T-helper 1 cell (primary cell): ENCODE results near the gene LRRC45.

ENCODE experiments used
- DNase-seq, 5 donors: peaks; one replicate each; pipeline ENCODE4 v3.0.0-alpha.2; 2012 to 2020

The LRRC45 gene

DNA sequence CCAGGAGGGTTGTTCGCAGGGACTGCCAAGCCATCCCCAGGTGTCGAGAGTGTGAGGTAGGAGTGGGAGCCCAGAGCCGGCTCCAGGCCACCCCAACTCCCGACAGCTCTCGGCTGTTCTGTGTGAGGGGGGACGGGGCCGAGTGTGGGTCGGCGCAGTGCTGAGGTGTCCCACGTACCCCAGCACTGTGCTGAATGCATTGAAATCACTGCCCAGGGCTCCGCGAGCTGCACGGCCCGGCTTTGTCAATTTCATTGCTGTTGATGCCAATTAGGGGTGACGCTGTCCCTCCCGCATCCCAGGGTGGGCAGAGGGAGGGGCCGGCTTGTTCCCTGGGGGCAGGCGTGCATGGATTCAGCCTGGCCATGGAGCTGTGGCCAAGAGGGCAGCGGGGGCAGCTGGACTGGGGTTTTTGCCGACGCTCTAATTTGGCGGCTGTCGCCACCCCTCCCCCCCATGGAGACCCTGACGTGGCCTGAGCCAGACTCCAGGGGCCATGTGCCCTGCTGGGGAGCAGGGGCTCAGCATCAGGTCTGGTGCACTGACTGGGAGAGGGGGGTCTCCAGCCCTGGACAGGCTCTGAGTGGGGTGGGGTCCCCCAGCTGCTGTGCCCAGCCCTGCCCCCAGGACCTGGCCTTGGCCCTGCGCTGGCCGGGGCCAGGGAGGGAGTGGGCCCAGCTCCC lies 14.7 kb upstream of the LRRC45 start:
- no peak for DNase-seq

DNA sequence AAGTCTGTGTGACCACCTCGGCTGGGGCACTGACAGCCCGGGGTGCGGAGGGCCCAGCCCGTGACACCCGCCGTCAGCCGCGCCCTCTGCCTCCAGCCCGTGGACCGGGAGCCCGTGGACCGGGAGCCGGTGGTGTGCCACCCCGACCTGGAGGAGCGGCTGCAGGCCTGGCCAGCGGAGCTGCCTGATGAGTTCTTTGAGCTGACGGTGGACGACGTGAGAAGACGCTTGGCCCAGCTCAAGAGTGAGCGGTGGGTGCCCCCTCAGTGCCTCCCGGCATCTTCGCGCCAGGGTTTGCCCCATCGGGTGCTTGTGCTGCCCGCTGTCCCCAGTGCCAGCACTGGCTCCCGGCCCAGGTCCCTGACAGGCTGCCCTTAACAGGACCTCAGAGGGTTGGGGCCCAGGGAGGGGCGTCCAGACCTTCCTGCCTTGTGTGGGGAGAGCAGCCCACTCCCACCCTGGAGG lies 14.1 kb upstream of the LRRC45 start:
- no peak for DNase-seq

DNA sequence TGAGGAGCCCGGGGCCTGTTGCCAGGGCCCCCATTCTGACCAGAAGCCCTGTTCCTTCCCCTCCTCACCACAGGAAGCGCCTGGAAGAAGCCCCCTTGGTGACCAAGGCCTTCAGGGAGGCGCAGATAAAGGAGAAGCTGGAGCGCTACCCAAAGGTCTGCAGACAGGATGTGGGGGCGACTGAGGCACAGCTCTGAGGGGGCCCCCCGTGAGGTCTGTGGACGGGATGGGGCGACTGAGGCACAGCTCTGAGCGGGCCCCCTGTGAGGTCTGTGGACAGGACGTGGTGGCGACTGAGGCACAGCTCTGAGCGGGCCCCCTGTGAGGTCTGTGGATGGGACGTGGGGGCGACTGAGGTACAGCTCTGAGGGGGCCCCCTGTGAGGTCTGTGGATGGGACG lies 13.7 kb upstream of the LRRC45 start:
- no peak for DNase-seq

DNA sequence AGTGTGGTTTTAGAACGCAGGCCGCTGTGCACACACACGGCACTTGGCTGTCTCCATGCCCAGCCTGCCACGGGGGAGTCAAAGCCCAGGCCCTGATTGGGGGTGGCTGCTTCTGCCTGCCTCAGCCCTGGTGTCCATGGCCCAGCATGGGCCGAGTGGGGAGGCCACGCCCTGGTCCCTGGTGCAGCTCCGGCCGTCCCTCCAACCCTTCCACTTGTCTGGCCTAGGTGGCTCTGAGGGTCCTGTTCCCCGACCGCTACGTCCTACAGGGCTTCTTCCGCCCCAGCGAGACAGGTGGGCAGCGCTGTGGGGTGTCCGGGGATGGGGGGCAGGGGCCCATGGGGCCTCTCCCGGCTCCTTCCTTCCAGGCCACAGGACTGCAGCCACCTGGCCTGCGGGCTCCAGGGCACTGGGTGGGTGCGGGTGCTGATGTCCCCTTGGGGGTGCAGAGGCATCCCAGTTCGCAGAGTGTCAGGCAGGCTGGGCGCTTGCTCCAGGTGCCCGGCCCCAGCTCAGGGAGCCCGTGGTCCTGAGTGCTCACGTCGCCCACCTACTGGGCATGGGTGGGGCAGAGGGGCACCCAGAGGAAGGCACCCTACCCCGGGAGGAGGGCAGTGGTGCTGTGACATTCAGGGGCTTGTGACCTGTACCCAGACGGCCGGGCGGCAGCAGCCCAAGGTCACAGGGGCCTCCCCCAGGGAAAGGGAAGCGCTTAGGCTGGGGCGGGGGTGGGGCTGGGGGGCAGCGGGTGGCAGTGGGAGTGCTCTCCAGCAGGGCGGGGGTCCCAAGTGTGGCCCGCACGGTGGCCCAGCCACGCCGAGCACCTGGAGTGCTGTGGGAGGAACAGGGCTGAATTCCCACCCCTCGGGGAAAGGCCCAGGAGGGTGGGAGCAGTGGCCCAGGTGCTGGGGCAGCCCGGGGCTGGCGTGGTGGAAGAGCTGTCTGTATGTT lies 12.3 kb upstream of the LRRC45 start:
- no peak for DNase-seq

DNA sequence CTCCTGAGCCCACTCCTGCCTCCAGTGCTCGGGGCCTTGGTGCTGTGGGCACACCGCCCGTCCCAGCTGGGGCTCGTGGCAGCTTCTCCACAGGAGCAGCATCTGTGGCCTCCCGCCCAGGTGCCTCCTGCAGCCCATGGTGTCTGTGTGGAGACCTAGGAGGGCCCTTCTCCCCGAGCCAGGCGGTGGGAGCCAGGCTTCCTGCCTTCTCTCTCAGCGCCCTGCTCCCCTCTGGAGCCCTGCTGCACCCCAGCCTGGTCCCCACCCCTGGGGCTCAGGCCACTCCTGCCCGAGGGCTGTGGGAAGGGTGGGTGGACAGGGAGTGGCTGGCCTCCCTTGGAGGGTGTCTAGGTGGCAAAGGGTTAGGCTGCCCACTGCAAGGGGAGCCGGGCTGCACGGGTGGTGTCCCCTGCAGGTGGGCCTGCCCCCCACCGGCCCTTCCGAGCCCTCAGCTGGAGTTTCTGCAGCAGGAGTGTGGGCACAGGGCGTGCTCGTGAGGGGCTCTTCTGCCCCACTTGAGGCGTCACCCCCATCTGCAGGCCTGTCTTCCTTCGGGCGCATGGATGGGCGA lies 11.4 kb upstream of the LRRC45 start:
- no peak for DNase-seq

DNA sequence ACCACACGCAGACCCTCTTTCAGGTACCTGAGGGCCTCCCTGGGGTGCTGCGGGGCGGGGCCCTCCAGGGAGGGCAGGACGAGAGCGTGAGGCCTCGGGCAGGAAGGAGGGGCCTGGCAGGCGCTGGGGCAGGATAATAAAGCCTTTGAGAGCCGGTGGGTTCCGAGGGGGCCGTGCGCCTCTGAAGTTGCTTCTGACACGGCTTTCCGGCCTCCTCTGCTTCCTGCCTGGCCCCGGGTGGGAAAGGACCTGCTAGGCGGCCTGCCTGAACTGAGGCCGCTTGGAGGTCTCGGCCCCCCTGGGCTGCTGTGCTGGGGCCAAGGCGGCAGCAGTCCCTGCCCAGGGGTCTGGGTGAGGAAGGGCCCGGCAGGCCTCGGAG lies 10.9 kb upstream of the LRRC45 start:
- no peak for DNase-seq

DNA sequence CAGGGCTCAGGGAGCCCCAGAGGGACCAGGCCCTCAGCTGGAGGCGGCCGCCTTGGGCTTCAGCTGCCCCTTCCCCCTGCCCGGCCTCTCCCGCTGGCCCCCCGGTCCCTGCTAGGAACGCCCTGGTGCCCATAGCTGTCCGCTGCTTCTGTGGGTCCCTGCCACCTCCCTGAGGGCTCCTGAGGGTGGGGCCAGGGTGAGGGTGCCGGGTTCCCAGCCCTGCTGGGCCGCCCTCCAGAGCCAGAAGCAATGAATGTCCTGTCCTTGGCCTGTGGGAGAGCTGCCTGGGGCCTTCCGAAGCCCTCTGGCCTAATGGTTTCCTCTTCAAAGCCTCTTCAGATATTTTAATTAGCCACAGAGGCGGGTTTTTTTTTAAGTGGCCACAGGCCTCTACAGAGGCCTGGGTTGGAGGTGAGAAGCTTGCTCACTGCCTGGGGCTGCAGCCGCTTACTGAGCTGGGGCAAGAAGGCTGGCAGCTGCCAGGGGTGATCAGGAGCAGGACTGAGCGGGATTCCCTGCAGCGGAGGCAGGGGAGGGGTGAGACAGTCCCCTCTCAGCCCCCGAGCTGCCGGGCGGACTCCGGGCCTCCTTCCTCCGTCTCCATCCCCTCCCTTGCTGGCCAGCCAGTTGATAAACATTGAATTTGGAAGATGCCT lies 10.3 kb upstream of the LRRC45 start:
- no peak for DNase-seq

DNA sequence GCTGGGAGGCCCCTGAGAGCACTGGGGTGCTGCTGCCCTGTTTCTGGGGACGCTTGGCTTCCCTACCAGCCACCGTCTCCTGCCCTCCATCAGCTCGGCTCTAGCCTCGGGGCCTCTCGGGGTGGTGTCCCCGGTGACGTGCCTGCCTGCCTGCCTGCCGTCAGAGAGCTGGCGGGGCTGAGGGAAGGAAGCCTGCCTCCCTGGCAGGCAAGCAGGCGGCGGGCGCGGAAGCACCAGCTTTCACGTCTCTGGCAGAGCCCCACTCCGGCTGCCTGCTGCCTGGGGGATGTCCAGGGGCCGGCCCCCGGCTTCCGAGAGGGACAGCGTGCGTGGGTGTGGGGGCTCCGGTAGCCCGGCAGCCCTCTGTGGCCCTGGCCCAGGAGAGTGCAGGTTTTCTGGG lies 9.8 kb upstream of the LRRC45 start:
- DNase-seq: no peak

DNA sequence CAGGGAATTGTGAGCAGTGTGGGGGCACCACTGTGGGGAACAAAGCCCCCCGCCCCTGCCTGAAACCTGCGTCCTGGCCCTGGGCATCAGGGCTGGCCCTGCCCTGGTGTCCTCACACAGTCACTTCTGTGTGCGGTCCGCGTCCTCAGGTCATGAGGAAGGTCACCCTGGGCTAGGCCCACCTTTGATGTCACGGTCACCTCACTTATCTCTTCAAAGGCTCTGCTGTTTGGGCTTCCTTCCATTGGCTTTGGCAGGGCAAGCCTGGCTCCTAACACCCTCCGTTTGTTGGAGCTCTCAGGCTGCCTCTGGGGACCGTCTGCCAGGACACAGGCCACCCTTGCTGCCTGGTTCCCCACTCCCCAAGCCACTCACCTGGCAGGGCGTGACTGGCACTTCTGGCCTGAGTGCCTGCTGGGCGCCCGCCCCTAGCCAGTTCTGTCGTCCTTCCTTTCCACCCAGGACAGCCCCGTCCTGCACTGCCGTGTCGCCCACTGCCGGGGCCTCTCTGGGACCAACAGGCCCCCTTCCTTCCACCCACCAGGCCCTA lies 9.3 kb upstream of the LRRC45 start:
- DNase-seq: no peak

DNA sequence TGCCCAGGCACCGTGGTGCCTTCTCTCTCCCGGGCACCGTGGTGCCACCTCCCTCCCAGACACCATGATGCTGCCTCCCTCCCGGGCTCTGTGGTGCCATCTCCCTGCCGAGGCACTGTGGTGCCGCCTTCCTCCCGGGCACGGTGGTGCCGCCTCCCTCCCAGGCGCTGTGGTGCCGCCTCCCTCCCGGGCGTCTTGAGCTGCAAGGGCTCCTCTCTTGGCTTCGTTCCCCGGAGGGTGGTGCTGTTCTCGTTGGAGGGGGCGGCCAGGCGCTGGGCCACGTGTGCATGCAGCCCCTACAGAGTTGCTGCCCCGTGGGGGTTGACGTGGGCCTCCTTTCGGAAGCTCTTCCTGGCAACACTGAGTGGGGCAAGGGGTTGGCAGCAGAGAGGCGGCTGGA lies 8.7 kb upstream of the LRRC45 start:
- DNase-seq: no peak

DNA sequence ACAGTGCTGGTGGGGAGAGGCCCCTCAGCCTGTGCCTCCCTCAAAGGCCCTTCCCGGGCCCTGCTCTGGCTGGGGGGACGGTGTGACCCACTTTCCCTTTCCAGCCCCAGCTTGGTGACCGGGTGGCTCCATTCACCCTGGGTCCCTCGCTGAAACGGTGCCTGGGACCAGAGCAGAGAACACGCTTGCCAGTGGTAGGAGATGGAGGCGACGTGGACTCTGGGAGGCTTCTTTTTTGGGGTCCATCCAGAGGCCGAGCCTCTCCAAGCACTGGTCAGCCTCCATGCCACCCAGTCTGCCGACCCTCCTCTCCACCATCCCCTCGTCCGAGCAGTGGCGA lies 8.2 kb upstream of the LRRC45 start:
- no peak for DNase-seq

DNA sequence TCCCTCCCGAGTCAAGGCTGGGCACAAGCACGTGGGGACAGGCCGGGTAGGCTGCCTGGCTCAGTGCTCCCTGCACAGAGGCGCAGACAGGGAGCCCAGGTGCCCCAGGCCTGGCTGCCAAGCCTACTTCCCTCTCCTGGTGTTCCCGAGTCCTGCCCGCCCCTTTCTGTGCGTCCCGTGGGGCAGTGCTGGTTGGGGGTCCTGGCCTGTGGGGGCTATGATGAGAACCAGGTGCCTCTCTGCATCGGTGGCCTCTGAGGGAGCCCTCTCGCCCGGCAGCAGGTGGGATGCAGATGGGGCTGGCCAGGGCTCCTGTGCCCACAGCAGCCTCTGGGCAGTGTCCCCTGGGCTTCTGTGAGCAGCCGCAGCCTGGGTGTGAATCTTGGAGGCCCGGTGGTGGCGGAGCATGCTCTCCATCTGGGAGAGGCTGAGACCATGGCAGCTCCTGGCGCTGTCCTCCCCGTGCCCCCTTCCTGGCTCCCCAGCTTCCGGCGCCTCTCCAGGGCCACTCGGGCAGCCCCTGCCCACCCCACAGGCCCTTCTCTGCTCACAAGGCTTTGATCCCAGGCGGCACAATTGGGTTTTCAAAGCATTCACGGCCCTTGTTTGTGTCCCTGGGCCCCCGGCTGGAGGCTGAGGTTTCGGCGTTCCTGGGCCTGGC lies 7.7 kb upstream of the LRRC45 start:
- DNase-seq: no peak

DNA sequence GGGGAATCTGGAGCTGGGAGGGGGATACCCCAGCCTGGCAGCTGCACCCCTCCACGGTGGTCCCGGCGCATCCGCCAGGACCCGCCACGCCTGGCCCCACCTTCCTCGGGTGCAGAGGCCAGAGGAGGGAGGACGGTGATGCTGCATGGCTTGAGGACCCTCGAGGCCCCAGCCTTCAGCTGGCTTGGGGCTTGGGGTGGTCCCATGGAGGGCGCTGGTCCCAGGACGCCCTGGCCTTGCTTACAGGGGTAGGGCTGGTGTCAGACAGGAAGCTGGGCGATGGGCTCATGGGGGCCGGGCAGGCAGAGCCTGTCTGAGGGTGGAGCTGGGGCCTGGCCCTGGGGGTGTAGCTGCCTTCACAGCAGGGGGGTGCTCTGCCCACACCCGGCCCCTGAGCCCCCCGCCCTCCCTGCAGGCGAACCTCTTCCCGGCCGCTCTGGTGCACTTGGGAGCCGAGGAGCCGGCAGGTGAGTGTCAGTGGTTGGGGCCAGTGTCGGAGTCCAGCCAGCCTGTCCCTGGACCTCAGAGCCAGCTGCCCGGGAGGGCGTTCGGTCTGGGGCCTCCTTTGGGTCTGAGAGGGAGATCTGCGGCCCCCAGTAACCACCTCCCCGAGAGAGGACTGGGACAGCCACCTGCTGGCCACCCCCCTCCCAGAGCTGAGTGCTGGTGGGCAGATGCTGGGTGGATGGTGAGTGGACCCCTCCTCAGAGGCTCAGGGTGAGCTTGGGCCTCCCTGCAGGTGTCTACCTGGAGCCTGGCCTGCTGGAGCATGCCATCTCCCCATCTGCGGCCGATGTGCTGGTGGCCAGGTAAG lies 6.8 kb upstream of the LRRC45 start:
- DNase-seq: no peak

DNA sequence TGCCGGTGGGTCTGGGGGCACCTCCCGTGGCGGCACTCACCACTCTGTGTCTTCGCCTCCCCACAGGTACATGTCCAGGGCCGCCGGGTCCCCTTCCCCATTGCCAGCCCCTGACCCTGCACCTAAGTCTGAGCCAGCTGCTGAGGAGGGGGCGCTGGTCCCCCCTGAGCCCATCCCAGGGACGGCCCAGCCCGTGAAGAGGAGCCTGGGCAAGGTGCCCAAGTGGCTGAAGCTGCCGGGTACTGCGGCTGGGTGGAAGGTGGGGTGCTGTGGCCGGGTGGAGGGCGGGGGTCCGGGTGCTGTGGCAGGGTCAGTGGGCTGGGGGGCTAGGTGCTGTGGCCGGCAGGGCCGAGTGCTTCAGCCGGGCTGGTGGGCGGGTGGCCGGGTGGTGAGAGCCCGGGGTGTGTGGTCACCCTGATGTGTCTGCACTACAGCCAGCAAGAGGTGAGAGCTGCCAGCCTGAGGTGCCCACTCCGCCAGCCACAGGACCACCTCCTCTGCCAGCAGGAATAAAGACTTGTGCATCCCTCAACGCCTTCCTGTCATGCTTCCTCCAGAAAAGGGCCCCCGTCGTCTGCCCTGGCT lies 6.1 kb upstream of the LRRC45 start:
- DNase-seq: no peak

DNA sequence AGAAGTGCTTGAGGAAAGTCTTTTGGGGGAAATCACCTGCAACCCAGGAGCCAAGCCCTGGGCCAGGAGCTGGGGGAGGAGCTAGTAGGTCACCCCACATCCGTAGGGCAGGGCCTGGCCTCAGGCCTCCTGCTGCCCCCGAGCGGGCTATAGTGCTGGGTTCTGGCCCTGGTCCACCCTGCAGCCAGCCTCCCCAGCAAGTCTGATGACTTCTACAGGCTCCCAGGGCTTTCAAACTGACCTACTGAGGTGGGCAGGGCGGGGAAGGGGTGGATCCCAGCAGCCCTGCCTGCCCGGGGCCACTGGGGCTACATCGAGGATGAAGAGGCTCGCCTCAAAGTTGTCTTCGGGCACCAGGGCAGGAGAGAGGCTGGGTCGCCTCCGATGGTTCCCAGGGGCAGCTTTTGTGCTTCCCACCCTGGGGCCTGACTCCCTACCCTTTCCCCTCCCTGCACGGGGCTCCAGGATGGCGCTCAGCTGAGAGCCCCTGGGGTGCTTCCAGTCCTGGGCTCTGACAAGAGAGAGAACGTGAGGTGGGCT lies 5.4 kb upstream of the LRRC45 start:
- DNase-seq: no peak

DNA sequence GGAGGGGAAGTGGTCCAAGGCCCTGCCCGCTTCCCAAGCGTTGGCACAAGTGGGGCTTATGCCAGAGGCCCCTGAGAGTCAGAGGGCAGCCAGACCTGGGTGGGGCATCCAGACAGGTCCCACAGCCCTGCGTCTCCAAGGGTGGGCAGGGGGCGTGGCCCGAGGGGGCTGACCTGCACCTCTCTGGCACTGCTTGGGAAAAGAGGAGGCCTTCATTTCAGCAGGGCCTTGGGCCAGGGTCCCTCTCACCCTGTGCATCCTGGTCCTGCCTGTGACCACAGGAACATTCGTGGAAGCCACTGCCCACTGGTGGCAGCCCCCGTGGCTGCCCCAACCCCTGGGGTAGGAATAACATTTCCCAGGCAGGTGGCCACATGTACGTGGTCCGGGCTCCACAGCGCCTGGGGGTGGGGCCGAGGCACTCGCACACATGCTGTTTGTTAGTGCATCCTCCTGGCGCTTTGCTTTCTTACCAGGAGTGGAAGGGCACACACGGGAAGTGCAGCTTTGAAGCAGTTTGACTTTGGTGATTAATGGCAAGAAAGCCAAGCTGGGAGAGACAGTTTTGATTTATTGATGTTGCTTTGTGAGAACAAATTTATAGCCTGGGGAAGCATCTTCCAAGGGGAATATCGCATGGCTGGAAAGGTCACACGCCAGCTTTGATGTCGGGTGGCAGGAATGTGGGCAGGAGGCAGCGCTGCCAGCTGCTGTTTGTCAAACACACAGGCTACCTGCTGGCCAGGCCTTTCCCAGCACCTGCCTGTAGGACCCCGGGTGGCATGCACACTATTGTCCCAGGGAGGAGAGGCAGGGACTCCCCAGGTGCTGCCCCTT lies 4.7 kb upstream of the LRRC45 start:
- DNase-seq: no peak

DNA sequence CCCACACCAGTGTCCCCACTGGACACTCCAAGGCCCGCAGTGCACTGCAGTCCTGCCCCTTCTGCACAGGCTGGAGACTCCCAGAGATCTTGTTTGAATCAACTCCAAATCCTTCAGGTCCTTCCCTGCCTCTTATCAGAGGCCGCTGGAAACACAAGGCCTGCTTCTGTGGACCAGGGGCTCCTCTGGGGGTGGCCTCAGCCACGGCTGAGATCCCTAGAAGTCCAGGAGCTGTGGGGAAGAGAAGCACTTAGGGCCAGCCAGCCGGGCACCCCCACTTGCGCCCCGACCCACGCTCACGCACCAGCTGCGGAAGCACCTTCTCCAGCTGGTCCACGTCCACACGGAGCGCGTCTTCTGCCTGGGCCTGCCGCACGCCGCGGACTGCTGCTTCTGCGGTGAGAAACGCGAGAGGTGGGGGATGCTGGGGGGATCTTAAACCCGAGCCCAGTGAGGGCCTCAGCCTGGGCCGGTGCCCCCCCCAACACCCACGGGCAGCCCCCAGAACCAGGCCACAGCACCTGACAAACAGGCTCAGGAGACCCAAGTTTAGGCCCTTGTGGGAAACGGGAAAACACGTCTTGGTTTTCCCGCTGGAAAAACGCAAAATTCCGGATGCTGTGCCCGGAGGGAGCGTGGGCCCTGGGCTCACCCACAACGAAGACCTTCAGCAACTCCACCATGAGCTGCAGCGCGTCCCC lies 4.0 kb upstream of the LRRC45 start:
- DNase-seq: no peak

DNA sequence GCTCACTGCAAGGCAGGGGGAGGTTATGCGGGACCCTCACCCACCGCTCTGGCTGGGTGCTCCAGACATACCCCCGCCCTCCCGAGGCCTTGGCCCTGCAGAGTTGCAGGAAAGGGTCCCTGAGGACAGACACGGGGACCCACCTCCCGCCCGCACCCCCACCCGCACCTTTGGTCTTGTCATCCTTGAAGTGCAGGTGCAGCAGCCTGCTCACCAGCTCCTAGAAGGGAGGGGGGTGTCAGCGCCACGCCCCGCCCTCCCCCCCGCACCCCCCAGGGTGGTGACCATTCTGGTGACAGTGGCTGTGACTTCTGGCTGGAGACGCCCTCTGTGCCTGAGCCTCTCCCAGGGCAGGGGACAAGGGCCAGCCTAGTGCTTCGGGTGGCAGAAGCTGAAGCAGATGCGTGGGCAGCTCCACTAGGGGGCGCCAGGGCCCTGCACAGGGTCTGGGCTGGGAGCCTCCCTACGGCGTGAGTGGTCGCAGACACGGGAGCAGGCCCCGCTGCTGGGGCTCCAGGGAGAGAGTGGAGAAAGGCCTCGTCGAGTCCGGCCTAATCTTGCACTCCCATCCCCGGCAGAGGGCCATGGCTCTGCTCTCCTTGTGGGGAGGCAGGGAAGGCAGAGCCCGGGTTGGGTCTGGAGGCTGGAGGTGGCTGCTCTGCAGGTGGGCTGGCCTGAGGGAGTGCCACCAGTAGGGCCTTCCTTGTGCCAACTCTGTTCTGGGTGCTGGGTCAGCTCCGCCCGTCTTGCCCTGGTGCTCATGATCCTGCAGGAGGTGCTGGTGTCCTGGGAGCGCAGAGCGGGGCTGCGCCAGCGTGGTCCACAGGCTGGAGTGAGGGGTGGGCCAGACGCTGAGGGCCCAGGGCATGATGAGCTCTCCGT lies 3.2 kb upstream of the LRRC45 start:
- peak in 4 of 5 donors; percentile 48 to 64 (median 56) for DNase-seq
